Putamen (tissue), 1 donor: ENCODE measurements around the gene PTPN18.
"Not testable (repeated sequence)": the region's sequence is repeated elsewhere in the genome, so short reads cannot be mapped to it uniquely, and the experiment has no call there.

Experiments used
- DNase-seq: peaks from one replicate; pipeline ENCODE4 v3.0.0-alpha.2; 2016; ENCODE audit warnings: low spot score

Gene PTPN18, protein sequence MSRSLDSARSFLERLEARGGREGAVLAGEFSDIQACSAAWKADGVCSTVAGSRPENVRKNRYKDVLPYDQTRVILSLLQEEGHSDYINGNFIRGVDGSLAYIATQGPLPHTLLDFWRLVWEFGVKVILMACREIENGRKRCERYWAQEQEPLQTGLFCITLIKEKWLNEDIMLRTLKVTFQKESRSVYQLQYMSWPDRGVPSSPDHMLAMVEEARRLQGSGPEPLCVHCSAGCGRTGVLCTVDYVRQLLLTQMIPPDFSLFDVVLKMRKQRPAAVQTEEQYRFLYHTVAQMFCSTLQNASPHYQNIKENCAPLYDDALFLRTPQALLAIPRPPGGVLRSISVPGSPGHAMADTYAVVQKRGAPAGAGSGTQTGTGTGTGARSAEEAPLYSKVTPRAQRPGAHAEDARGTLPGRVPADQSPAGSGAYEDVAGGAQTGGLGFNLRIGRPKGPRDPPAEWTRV

GRCh38 chr2:130355578-130356431 is at the start of gene PTPN18:
PTPN18 (plus strand) TSS chr2:130356056; CDS start chr2:130356108, 52 bp downstream.
- peak; percentile 86 for DNase-seq

DNA sequence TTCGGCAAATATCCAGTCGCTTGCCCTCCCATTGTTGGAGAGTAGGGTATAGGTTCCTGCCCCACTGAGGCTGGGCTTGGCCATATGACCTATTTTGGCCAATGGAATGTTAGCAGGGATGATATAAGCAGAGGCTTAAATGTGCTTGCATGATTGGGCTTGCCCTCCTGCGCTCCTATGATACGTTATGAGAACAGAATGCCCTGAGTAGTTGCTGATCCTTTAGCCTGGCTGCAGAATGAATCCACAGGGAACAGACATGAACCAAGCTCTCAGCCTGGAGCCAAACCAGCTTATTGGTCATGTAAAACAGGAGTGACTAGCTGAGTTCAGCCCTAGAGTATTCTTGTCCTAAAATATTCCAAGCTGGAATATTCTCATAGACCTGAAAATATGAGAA is 48.0 kb upstream of the PTPN18 start:
- DNase-seq, result no peak

DNA sequence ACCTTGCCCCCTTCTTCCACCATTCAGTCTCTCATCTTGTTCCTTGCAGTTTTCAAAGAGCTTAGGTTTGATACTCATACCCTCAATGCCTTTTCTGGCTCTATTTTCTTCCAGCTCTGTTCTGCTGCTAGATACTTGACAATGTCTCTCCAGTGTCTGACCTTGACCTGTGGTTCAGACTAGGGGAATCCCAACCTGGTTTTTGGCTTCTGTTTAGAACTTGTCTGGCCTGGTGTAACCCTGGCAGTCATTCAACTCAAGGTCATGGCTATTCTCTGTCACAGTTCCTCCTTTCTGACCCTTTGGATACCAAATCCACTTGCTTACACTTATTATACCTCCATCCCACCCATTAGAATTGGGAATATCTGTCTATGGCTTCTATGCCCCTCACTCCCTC is 45.0 kb upstream of the PTPN18 start:
- DNase-seq, result no peak

- no peak for DNase-seq
These were observed 42.0 kb upstream of the PTPN18 start for GRCh38 chr2:130313812-130314334.

DNA sequence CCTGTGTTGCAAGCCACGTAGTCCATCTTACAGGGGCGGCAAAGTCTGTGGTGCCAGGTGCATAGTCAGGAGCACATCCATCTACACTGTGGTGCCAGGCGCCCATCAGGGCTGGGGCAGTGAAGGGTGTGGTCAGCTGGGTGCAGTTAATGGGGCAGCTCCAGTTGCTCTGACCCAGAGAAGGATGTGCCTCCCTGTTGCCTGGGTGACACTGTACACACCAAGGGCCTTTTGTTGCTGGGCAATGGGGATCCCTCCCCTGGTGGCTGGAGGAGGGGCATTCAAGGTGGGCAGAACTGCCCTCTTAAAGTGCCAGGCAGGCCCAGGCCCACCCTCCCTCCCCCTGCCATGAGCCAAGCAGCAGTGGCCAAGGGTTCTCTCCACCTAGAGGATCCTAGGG is 41.5 kb upstream of the PTPN18 start:
- DNase-seq, result no peak

DNA sequence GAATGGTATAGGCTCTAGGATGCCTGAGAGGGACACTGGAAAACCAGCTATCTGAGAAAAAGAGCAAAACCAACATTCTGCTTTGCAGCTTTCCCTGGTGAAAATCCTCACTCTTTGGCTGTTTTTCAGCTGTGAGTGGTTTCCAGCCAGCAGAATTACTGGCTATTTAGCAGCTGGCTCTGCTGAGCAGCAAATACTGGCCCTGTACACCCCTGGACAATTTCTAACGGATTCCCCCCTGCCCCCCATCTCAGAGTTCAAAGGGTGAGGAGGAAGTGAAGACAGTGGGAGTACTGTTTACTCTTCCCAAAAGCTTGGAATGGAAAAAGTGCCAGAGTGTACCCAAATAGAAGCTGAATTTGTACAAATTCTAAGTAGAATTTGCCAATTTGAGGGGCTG is 39.3 kb upstream of the PTPN18 start:
- no peak for DNase-seq

DNA sequence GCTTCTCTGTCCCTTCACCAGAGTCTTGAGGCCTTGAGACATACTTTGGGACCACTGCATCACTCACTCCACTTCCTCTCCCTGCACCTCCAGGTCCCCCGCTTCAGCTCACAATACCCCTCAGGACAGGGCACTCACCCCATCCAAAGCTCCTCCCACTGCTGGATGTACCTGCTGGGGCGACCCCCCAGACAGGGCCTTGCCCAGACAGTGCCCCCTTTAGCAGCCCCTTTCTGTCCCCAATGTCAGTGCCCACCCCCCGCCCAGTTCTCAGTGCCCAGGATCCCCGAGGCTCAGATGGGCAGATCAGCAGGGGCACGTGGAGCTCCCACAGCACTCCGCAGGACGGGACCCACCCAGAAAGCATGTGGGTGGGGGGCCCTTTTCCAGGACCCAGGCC is 37.0 kb upstream of the PTPN18 start:
- no peak for DNase-seq

- no peak for DNase-seq
These were observed 36.3 kb upstream of the PTPN18 start for GRCh38 chr2:130319536-130319935.

DNA sequence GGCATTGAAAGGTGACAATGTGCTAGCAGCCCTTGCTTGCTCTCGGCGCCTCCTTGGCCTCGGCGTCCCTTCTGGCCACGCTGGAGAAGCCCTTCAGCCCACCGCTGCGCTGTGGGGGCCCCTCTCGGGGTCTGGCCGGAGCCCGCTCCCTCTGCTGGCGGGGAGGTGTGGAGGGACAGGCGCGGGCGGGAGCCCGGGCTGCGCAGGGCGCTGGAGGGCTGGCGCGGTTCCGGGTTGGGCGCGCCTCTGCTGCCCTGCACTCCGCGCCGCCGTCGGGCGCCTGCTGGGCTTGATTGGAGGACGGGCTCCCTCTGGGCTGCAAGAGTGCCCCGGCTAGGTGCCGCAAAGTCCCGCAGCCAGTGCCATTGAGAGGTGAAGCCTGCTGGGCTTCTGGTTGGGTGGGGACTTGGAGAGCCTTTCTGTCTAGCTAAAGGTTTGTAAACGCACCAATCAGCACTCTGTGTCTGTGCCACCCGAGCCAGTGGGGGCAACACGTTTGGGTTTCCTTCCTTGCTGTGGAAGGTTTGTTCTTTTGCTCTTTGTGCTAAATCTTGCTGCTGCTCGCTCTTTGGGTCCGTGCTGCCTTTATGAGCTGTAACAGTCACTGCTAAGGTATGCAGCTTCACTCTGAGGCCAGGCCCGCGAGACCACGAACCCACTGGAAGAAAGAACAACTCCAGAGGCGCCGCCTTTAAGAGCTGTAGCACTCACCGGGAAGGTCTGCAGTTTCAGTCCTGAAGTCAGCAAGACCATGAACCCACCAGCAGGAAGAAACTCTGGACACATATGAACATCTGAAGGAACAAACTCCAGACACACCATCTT is 27.9 kb upstream of the PTPN18 start:
- no peak for DNase-seq

DNA sequence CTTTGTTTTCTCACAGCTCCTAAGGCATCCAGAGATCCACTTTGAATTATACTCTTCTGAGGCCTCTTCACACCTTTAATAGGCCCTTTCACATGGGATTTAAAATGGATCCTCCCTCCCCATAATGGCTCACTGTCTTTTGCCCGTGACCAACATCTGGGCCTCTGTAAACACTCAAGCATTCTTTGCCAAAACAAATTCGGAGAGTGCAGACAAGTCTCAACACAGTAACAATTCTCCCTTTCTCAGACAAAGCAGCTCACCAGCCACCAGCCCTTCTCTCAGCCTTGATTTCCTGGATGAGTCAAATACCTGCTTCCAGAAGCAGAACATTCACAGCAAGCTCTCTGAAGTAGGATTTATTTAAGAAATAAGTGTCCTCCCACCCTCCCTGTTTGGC is 27.1 kb upstream of the PTPN18 start:
- no peak for DNase-seq

GRCh38 chr2:130332271-130333073 is 23.4 kb upstream of the PTPN18 start:
- DNase-seq, result peak; percentile 23

- DNase-seq, result not testable (repeated sequence)
These were observed 22.6 kb upstream of the PTPN18 start for GRCh38 chr2:130333253-130333652.

GRCh38 chr2:130334026-130334425 is 21.8 kb upstream of the PTPN18 start:
- DNase-seq, result no peak

DNA sequence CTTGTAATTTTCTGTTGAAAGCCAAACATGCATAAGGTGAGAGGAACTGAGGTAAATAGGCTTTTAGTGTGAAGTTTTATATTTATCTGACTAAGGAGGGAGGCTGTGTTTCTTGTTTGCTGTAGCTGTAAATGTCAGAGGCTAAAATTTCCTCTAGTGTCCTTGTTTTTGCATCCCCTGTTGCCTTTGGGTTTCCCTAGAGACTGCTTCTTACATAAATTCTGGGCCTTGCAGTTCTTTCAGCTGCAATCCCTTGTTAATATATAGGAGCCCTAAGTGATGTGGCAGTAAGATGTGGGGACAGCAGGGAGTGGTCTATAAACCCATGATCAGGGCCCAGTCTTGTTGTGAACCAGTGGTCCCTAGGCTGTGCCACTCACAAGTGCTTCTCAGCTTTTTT is 20.6 kb upstream of the PTPN18 start:
- no peak for DNase-seq

GRCh38 chr2:130336150-130336876 is 19.5 kb upstream of the PTPN18 start:
- no peak for DNase-seq

- DNase-seq, result peak; percentile 81
These were observed 18.8 kb upstream of the PTPN18 start for GRCh38 chr2:130336877-130337734.

GRCh38 chr2:130337735-130338325 is 18.0 kb upstream of the PTPN18 start:
- no peak for DNase-seq

DNA sequence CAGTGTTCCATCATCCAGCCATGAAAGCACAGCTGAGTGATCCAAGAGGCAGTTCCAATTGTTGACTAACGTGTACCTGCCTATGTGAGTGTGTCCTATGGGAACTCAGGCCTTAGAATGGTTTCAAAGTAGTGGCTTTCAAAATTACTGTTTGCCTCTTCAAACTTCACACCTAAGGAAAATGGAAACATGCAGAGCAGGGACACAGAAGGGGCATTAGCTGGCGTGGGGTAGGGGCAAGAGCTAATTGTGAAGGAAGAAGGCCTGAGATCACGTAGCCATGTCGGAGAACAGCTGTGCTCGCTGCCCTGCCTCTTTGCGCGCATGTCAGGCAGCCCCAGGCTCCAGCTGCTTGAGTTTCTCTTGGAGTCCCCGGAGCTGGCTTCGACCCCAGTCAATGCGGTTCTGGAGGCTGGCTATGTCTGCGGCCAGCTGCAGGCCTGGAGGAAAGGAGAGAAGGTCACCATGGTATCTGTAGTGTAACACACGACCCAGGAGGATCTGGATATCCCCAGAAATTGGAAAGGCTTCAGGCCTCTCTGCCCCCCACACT is 17.0 kb upstream of the PTPN18 start:
- DNase-seq, result no peak
